ENCODE results near the gene CX3CR1. TPM values are rescaled to one million over a fixed set of nuclear protein-coding genes. Genes with fewer than 3 reads are reported as not detected.

The CX3CR1 gene
- total RNA-seq, 1 experiment from 2014 or later: not detected

DNA sequence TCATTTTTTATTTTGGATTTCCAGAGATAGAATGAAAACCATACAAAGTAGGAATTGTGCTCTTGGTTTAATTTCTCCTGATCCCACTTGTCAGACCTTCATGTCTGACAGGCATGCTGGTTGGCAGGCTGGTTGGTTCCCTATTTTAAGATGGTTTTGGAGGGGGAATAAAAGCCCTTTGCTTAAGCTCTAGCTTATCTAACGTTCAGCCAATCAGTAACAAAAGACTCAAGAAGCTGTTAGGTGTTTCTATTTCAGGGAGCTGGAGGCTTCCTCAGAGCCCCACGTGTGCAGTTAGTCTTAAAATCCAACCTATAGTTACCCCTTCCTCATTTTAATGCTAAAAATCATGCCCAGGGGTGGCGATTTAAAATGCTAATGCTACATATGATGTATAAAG is 47.0 kb downstream of the CX3CR1 start:
- no peaks in the 10 kb centered on the region for H3K36me3 ChIP-seq (ENCODE audit: control insufficient read depth, insufficient read depth, low read length)
- no peaks in the 10 kb centered on the region for H3K4me1 ChIP-seq (ENCODE audit: control insufficient read depth, insufficient read depth, low read length)
- ATAC-seq (no peak), DNase-seq (ENCODE audit: low read depth, low spot score) (no peak)
- CTCF ChIA-PET: no interaction called here
- intact Hi-C loops (cut with micrococcal nuclease; ENCODE audit: unreplicated experiment) (no loop called here), in situ Hi-C loops (cut with HindIII; ENCODE audit: low pct_unique_long_range_greater_than_20kb, low sequenced_read_pairs) (no loop called here)
- peaks cover 4% of the 10 kb centered on the region; the same call in 1 of the 2 replicates for H3K27me3 ChIP-seq (ENCODE audit: control insufficient read depth, insufficient read depth, low read length)
- no peaks in the 10 kb centered on the region for H3K9me3 ChIP-seq (ENCODE audit: control insufficient read depth, insufficient read depth, low read depth, low read length)
- no peak overlapping the region for H3K27ac ChIP-seq (ENCODE audit: low read length)
- POLR2A ChIA-PET: no interaction called here
- TF ChIP-seq, protein P1, sequence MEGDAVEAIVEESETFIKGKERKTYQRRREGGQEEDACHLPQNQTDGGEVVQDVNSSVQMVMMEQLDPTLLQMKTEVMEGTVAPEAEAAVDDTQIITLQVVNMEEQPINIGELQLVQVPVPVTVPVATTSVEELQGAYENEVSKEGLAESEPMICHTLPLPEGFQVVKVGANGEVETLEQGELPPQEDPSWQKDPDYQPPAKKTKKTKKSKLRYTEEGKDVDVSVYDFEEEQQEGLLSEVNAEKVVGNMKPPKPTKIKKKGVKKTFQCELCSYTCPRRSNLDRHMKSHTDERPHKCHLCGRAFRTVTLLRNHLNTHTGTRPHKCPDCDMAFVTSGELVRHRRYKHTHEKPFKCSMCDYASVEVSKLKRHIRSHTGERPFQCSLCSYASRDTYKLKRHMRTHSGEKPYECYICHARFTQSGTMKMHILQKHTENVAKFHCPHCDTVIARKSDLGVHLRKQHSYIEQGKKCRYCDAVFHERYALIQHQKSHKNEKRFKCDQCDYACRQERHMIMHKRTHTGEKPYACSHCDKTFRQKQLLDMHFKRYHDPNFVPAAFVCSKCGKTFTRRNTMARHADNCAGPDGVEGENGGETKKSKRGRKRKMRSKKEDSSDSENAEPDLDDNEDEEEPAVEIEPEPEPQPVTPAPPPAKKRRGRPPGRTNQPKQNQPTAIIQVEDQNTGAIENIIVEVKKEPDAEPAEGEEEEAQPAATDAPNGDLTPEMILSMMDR (IDR thresholded peaks at IDR 0.05): no peak
- TF ChIP-seq, protein P2, sequence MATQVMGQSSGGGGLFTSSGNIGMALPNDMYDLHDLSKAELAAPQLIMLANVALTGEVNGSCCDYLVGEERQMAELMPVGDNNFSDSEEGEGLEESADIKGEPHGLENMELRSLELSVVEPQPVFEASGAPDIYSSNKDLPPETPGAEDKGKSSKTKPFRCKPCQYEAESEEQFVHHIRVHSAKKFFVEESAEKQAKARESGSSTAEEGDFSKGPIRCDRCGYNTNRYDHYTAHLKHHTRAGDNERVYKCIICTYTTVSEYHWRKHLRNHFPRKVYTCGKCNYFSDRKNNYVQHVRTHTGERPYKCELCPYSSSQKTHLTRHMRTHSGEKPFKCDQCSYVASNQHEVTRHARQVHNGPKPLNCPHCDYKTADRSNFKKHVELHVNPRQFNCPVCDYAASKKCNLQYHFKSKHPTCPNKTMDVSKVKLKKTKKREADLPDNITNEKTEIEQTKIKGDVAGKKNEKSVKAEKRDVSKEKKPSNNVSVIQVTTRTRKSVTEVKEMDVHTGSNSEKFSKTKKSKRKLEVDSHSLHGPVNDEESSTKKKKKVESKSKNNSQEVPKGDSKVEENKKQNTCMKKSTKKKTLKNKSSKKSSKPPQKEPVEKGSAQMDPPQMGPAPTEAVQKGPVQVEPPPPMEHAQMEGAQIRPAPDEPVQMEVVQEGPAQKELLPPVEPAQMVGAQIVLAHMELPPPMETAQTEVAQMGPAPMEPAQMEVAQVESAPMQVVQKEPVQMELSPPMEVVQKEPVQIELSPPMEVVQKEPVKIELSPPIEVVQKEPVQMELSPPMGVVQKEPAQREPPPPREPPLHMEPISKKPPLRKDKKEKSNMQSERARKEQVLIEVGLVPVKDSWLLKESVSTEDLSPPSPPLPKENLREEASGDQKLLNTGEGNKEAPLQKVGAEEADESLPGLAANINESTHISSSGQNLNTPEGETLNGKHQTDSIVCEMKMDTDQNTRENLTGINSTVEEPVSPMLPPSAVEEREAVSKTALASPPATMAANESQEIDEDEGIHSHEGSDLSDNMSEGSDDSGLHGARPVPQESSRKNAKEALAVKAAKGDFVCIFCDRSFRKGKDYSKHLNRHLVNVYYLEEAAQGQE (IDR thresholded peaks at IDR 0.05; ENCODE audit: insufficient read depth in 1 of 2, low read depth in 2 of 2, low read length in 1 of 2): no peak
- TF ChIP-seq SIN3A (IDR thresholded peaks at IDR 0.05; ENCODE audit: borderline replicate concordance, insufficient read depth, low read depth, low read length) (no peak), POLR2AphosphoS5 (IDR thresholded peaks at IDR 0.05; ENCODE audit: low read depth, low read length) (no peak), TCF7L2 (IDR thresholded peaks at IDR 0.05; ENCODE audit: low read depth, low read length) (no peak)
- no peak overlapping the region for H3K4me3 ChIP-seq (ENCODE audit: low read depth in 2 of 2, low read length in 2 of 2)
- BruUV-seq (replicated peaks): no TSS peak

DNA sequence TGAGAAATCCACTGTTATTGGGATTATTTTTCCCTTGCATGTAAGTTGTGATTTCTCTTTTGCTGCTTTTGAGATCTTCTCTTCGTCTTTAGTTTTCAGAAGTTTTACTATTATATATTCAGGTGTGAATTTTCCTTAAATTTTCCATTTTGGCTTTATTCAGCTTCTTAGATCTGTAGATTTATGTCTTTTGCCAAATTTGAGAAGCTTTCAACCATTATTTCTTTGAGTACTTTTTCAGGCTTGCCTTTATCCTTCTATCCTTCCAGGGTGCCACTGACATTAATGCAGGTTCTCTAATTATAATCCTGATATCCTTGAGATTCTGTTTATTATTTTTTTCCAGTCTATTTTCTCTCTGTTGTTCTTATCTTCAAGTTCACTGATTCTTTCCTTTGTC is 49.4 kb downstream of the CX3CR1 start:
- H3K27me3 ChIP-seq (ENCODE audit: control insufficient read depth, insufficient read depth, low read length): peaks cover 4% of the 10 kb centered on the region; the same call in 1 of the 2 replicates
- no peak for DNase-seq (ENCODE audit: low read depth, low spot score)
- ChIA-PET POLR2A (no interaction called here), CTCF (no interaction called here)
- H3K27ac ChIP-seq (ENCODE audit: low read length): no peak overlapping the region
- H3K4me1 ChIP-seq (ENCODE audit: control insufficient read depth, insufficient read depth, low read length): no peaks in the 10 kb centered on the region
- no peak overlapping the region for H3K4me3 ChIP-seq (ENCODE audit: low read depth in 2 of 2, low read length in 2 of 2)
- no peak for ATAC-seq
- no TSS peak for BruUV-seq (replicated peaks)
- TF ChIP-seq, protein P2 (IDR thresholded peaks at IDR 0.05; ENCODE audit: insufficient read depth in 1 of 2, low read depth in 2 of 2, low read length in 1 of 2): no peak
- TF ChIP-seq TCF7L2 (IDR thresholded peaks at IDR 0.05; ENCODE audit: low read depth, low read length): no peak
- H3K9me3 ChIP-seq (ENCODE audit: control insufficient read depth, insufficient read depth, low read depth, low read length): no peaks in the 10 kb centered on the region
- intact Hi-C loops (cut with micrococcal nuclease; ENCODE audit: unreplicated experiment) (no loop called here), in situ Hi-C loops (cut with HindIII; ENCODE audit: low pct_unique_long_range_greater_than_20kb, low sequenced_read_pairs) (no loop called here)
- H3K36me3 ChIP-seq (ENCODE audit: control insufficient read depth, insufficient read depth, low read length): no peaks in the 10 kb centered on the region

All from Panc1 (cell line).